ENCODE measurements around the gene KCNB1.

DNA sequence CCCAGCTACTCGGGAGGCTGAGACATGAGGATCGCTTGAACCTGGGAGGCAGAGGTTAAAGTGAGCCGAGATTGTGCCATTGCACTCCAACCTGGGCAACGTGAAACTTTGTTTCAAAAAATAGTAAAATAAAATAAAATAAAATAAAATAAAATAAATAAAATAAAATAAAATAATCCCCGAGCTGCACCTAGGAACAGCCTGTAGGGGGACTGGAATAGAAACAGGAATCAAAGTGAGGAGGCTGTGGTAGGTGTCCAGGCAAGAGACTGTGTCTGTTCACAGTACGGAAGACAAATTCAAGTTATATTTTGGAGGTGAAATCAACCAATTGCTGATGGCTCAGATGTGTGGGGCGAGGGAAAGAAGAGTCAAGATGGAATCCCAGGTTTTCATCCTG lies 86.2 kb downstream of the KCNB1 start:
- TF ChIP-seq CTCF (conservative IDR thresholded peaks at IDR 0.05) (no peak), ZFX (IDR thresholded peaks at IDR 0.05) (no peak)
